ENCODE results near the gene MRM3.

GRCh38 chr17:751269-752001, 30.7 kb upstream of the MRM3 start:
- TF ChIP-seq CTCF (IDR thresholded peaks at IDR 0.05; ENCODE audit: low read depth, low read length) (no peak), EZH2phosphoT487 (IDR thresholded peaks at IDR 0.05; ENCODE audit: low read depth) (no peak)
